A549 (cell line): ENCODE measurements around the gene SVIL. TPM values are rescaled to one million over a fixed set of nuclear protein-coding genes. Genes with fewer than 3 reads are reported as not detected.

ENCODE experiments used
- ATAC-seq, 2 experiments: fragments of 200-7000 bp in 1 of 2; fragments of >200 bp in 1 of 2; cut with Nextera tagmentation in 1 of 2; cut with Tn5 transposase in 1 of 2; 3 replicates each; pipeline versions ENCODE4 v1.8.0 to v1.9.1; 2018 to 2020; ENCODE audit warnings: mild to moderate bottlenecking in 1 of 2, moderate library complexity in 1 of 2
- CTCF ChIA-PET: fragments of 300-600 bp; sonication (Branson Sonifier 250); formaldehyde crosslinking; extraction: SDS; loops from one replicate; lab custom pipeline; 2021; ENCODE audit warnings: antibody characterized with exemption, inconsistent platforms; lab: Yijun Ruan, JAX
- POLR2A ChIA-PET: fragments of 350-600 bp; formaldehyde crosslinking; extraction: SDS; loops from one replicate; lab custom pipeline; 2021; ENCODE audit warnings: antibody characterized with exemption, inconsistent platforms; lab: Yijun Ruan, JAX
- DNase-seq, 2 experiments: peaks; one replicate each; pipeline versions ENCODE4 v3.0.0 to v3.0.0-alpha.2; 2011 to 2016; ENCODE audit warnings: low read depth in 1 of 2, low spot score in 1 of 2
- FAIRE-seq: peaks from 2 replicates; lab custom pipeline; 2011; peaks lifted over from hg19 to GRCh38; lab: Jason Lieb, UNC
- H3K27ac ChIP-seq, 2 experiments: fragments of >200 bp; sonication (Bioruptor Twin); formaldehyde crosslinking; 3 replicates each; pipeline ENCODE4 v1.5.1; 2016 to 2017
- H3K4me1 ChIP-seq: fragments of >200 bp; sonication (Bioruptor Twin); formaldehyde crosslinking; 3 replicates; pipeline ENCODE4 v1.6.1; 2016
- H3K4me2 ChIP-seq: fragments of >200 bp; sonication (Bioruptor Twin); formaldehyde crosslinking; 3 replicates; pipeline ENCODE4 v1.6.1; 2016
- H3K4me3 ChIP-seq: fragments of >200 bp; sonication (Bioruptor Twin); formaldehyde crosslinking; 3 replicates; pipeline ENCODE4 v1.5.1; 2016
- H3K9me3 ChIP-seq: fragments of >200 bp; sonication (Bioruptor Twin); formaldehyde crosslinking; 3 replicates; pipeline ENCODE4 v1.6.1; 2016
- CBX8 ChIP-seq: fragments of 200-600 bp; sonication (generic); IDR thresholded peaks from 2 replicates; pipeline ENCODE4 v1.6.1; 2016
- EHF ChIP-seq: fragments of 250-450 bp; sonication (Bioruptor Pico); IDR thresholded peaks from 2 replicates; pipeline ENCODE4 v1.5.0; 2020; ENCODE audit warnings: mild to moderate bottlenecking
- EHMT2 ChIP-seq: fragments of 200-600 bp; sonication (generic); IDR thresholded peaks from 2 replicates; pipeline ENCODE4 v1.6.1; 2016; ENCODE audit warnings: antibody characterized with exemption, low read depth, mild to moderate bottlenecking, moderate library complexity
- FOSB ChIP-seq: fragments of 250-450 bp; sonication (Bioruptor Pico); IDR thresholded peaks from 2 replicates; pipeline ENCODE4 v1.5.0; 2020; ENCODE audit warnings: mild to moderate bottlenecking, moderate library complexity
- HOXB5 ChIP-seq: fragments of 250-450 bp; sonication (Bioruptor Pico); IDR thresholded peaks from 2 replicates; pipeline ENCODE4 v1.5.0; 2020; ENCODE audit warnings: mild to moderate bottlenecking, moderate library complexity
- NFE2L2 ChIP-seq: fragments of 150-350 bp; conservative IDR thresholded peaks from 2 replicates; pipeline ENCODE4 v1.6.1; 2014; ENCODE audit warnings: low read length
- RARB ChIP-seq: fragments of 250-450 bp; sonication (Bioruptor Pico); IDR thresholded peaks from 2 replicates; pipeline ENCODE4 v1.8.0; 2021; ENCODE audit warnings: mild to moderate bottlenecking, moderate library complexity
- RFX5 ChIP-seq: fragments of 450-650 bp; IDR thresholded peaks from 2 replicates; pipeline ENCODE4 v1.7.1; 2014; ENCODE audit warnings: antibody characterized with exemption, mild to moderate bottlenecking, moderate library complexity
- TFCP2L1 ChIP-seq: fragments of 250-450 bp; sonication (Bioruptor Pico); IDR thresholded peaks from 2 replicates; pipeline ENCODE4 v1.5.0; 2021; ENCODE audit warnings: mild to moderate bottlenecking
- TP53 ChIP-seq: fragments of 250-450 bp; sonication (Bioruptor Pico); IDR thresholded peaks from 2 replicates; pipeline ENCODE4 v1.5.0; 2021; ENCODE audit warnings: mild to moderate bottlenecking, moderate library complexity
- ZC3H11A ChIP-seq: fragments of 450-650 bp; IDR thresholded peaks from 2 replicates; pipeline ENCODE4 v1.6.1; 2014; ENCODE audit warnings: antibody characterized with exemption, mild to moderate bottlenecking
- ZFP36 ChIP-seq: fragments of 450-650 bp; IDR thresholded peaks from 2 replicates; pipeline ENCODE4 v1.6.1; 2014; ENCODE audit warnings: borderline replicate concordance; ENCODE audit not compliant: partially characterized antibody
- WGBS: methylation state at CpG from one replicate; pipeline ENCODE4 v1.1.6; 2017; ENCODE audit errors: missing lambda C conversion rate; 5-methylcytosine and 5-hydroxymethylcytosine counted together
- polyA plus RNA-seq, 4 experiments: library from polyadenylated mRNA; depleted of rRNA in 3 of 4; stranded (reverse); fragments of >200 nt; fragmentation: RNase III in 1 of 4; extraction: RNeasy Plus Mini Kit Qiagen cat#74134 plus additional on column Dnase treatment in 1 of 4; gene quantifications; 2 replicates in 3 of 4; 3 replicates in 1 of 4; pipeline ENCODE4 v1.2.3, GENCODE V29; 2011 to 2017
- TF ChIP-seq, protein P1 (sequence below): fragments of >200 bp; sonication (Bioruptor Twin); formaldehyde crosslinking; IDR thresholded peaks from 3 replicates; pipeline ENCODE4 v1.5.1; 2016
- TF ChIP-seq, protein P2 (sequence below): fragments of >200 bp; sonication (Bioruptor Twin); formaldehyde crosslinking; IDR thresholded peaks from 3 replicates; pipeline ENCODE4 v1.6.1; 2016
- TF ChIP-seq, protein P3 (sequence below): IDR thresholded peaks from 2 replicates; pipeline ENCODE4 v1.6.1; 2012
- TF ChIP-seq, protein P4 (sequence below): fragments of 150-350 bp; IDR thresholded peaks from 2 replicates; pipeline ENCODE4 v1.6.1; 2014; ENCODE audit warnings: low read depth, mild to moderate bottlenecking, low read length
- TF ChIP-seq, protein P5 (sequence below): IDR thresholded peaks from 2 replicates; pipeline ENCODE4 v1.6.1; 2012
- TF ChIP-seq, protein P6 (sequence below): fragments of 250-450 bp; sonication (Bioruptor Pico); IDR thresholded peaks from 2 replicates; pipeline ENCODE4 v1.5.0; 2020; ENCODE audit warnings: low read depth, mild to moderate bottlenecking, moderate library complexity
- TF ChIP-seq, protein P7 (sequence below): IDR thresholded peaks from 2 replicates; pipeline ENCODE4 v1.6.1; 2012; ENCODE audit warnings: low read depth, borderline replicate concordance
- TF ChIP-seq, protein P8 (sequence below): fragments of 450-650 bp; IDR thresholded peaks from 2 replicates; pipeline ENCODE4 v1.6.1; 2014; ENCODE audit warnings: antibody characterized with exemption

Gene SVIL
- polyA plus RNA-seq, 2 of the 4 experiments (the other 2 are of a cell fraction) = 12.0 to 20.4 TPM

DNA sequence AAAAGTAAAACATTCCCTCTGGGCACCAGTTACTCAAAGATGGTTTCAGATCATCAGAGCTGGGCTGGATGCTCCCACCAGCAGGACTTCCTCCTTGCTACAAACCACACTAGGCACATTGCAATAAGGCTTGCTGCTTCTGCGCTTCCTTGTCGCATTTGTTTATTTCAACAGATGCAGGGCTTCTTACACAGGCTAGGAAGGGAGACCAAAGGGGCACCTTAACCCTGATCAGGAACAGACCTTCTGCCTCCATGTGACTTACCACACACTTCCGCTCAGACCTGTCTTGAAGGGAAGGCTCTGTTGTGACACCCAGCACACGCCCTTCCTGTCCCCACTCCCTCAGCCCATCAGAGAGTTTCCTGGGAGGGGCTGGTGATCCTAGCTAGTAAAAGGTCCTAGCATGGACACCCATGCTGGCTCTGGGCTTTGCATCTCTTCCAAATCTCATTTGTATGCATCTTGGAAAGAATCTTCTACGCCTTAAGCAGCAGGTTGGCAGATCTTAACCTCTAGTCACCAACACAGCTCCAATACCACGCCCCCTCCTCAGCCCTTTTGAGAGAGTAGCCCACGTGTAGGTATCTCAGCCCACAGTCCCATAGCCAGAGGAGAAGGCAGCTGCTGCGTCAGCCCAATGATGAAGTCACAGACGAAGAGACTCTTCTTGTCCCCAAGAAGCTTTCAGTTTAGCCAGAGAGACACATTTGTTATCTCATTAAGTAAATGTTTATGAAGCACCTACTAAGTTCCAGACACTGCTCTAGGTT, 47.1 kb upstream of the SVIL start:
- FAIRE-seq = no peak

DNA sequence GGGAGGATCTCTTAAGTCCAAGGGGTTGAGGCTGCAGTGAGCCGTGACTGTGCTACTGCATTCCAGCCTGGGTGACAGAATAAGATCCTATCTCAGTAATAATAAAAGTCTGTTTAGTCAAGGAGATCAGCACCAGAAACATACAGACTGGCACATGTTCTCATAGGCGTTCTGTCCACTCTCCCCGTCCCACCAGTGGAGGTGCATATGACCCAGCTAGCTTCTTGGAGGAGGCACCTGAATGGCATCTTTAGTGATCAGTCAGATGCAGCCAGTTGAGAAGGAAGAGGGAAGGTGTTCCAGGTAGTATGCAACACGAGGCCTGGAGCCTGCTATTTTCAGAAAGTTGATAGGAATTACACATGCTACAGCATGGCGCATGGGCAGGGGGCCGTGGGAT, 45.3 kb upstream of the SVIL start:
- FAIRE-seq (no peak), DNase-seq (no peak), ATAC-seq (no peak)
- H3K4me1 ChIP-seq = no peaks in the 10 kb centered on the region
- 74% methylated on average over 6 of the region's 6 CpGs for WGBS
- no peak overlapping the region for H3K27ac ChIP-seq
- H3K9me3 ChIP-seq = peaks cover 20% of the 10 kb centered on the region
- CTCF ChIA-PET = no interaction called here
- H3K4me3 ChIP-seq = no peak overlapping the region
- no peak overlapping the region for H3K4me2 ChIP-seq
- POLR2A ChIA-PET = no interaction called here
- TF ChIP-seq, protein P1, sequence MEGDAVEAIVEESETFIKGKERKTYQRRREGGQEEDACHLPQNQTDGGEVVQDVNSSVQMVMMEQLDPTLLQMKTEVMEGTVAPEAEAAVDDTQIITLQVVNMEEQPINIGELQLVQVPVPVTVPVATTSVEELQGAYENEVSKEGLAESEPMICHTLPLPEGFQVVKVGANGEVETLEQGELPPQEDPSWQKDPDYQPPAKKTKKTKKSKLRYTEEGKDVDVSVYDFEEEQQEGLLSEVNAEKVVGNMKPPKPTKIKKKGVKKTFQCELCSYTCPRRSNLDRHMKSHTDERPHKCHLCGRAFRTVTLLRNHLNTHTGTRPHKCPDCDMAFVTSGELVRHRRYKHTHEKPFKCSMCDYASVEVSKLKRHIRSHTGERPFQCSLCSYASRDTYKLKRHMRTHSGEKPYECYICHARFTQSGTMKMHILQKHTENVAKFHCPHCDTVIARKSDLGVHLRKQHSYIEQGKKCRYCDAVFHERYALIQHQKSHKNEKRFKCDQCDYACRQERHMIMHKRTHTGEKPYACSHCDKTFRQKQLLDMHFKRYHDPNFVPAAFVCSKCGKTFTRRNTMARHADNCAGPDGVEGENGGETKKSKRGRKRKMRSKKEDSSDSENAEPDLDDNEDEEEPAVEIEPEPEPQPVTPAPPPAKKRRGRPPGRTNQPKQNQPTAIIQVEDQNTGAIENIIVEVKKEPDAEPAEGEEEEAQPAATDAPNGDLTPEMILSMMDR = no peak
- TF ChIP-seq RFX5 = no peak

More for the DNA sequence above, 47.1 kb upstream of the SVIL start:
- no peak for ATAC-seq
- CTCF ChIA-PET = interaction anchor here (0.6 to 1.2 kb wide), 3 partner anchors 11 to 912 kb away, joined by 3 read pairs; no protein-coding TSS in a partner anchor
- DNase-seq = no peak
- Histone ChIP-seq H3K4me3 (no peak overlapping the region), H3K27ac (no peak overlapping the region), H3K9me3 (peaks cover 6% of the 10 kb centered on the region; the same call in 2 of the 3 replicates), H3K4me2 (no peak overlapping the region), H3K4me1 (no peaks in the 10 kb centered on the region)
- TF ChIP-seq FOSB (CRISPR knock-in tag) (no peak), NFE2L2 (no peak), TP53 (CRISPR knock-in tag) (no peak), ZC3H11A (no peak), HOXB5 (CRISPR knock-in tag) (no peak), CBX8 (no peak)
- TF ChIP-seq, protein P1 = no peak
- TF ChIP-seq, protein P2, sequence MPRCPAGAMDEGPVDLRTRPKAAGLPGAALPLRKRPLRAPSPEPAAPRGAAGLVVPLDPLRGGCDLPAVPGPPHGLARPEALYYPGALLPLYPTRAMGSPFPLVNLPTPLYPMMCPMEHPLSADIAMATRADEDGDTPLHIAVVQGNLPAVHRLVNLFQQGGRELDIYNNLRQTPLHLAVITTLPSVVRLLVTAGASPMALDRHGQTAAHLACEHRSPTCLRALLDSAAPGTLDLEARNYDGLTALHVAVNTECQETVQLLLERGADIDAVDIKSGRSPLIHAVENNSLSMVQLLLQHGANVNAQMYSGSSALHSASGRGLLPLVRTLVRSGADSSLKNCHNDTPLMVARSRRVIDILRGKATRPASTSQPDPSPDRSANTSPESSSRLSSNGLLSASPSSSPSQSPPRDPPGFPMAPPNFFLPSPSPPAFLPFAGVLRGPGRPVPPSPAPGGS = no peak
- TF ChIP-seq, protein P3, sequence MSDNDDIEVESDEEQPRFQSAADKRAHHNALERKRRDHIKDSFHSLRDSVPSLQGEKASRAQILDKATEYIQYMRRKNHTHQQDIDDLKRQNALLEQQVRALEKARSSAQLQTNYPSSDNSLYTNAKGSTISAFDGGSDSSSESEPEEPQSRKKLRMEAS = no peak
- TF ChIP-seq, protein P4, sequence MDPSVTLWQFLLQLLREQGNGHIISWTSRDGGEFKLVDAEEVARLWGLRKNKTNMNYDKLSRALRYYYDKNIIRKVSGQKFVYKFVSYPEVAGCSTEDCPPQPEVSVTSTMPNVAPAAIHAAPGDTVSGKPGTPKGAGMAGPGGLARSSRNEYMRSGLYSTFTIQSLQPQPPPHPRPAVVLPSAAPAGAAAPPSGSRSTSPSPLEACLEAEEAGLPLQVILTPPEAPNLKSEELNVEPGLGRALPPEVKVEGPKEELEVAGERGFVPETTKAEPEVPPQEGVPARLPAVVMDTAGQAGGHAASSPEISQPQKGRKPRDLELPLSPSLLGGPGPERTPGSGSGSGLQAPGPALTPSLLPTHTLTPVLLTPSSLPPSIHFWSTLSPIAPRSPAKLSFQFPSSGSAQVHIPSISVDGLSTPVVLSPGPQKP = no peak
- 84% methylated on average over 9 of the region's 9 CpGs for WGBS
- POLR2A ChIA-PET = interaction anchor here (0.6 kb wide), 1 partner anchor 289 kb away, joined by 7 read pairs; no protein-coding TSS in a partner anchor

DNA sequence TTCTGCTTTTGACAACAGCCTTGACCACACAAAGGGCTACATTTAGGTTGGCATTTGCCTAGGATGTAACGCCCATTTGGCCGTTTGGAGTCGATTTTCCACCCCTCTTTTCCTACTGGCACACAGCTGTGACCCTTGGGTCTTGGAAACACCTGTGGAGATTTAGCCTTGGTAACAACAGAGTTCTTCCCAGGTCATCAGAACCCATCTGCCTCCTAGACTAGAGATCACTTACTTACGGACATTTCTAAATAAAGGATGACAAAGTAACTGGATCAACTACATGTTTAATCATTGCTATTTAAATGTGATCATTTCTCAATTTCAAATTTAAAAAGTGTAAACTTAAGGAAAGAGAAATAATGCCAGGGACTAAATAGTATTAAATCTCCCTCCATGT, 42.0 kb upstream of the SVIL start:
- ChIA-PET CTCF (no interaction called here), POLR2A (no interaction called here)
- ATAC-seq (no peak), FAIRE-seq (no peak), DNase-seq (no peak)
- H3K4me1 ChIP-seq = no peaks in the 10 kb centered on the region
- H3K9me3 ChIP-seq = peaks cover 36% of the 10 kb centered on the region
- H3K27ac ChIP-seq = no peak overlapping the region
- no peak overlapping the region for H3K4me3 ChIP-seq
- H3K4me2 ChIP-seq = no peak overlapping the region
- 96% methylated on average over 4 of the region's 4 CpGs for WGBS
- TF ChIP-seq, protein P5, sequence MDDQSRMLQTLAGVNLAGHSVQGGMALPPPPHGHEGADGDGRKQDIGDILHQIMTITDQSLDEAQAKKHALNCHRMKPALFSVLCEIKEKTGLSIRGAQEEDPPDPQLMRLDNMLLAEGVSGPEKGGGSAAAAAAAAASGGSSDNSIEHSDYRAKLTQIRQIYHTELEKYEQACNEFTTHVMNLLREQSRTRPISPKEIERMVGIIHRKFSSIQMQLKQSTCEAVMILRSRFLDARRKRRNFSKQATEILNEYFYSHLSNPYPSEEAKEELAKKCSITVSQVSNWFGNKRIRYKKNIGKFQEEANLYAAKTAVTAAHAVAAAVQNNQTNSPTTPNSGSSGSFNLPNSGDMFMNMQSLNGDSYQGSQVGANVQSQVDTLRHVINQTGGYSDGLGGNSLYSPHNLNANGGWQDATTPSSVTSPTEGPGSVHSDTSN = no peak
- no peak for TF ChIP-seq RARB (CRISPR knock-in tag)
- TF ChIP-seq, protein P6, sequence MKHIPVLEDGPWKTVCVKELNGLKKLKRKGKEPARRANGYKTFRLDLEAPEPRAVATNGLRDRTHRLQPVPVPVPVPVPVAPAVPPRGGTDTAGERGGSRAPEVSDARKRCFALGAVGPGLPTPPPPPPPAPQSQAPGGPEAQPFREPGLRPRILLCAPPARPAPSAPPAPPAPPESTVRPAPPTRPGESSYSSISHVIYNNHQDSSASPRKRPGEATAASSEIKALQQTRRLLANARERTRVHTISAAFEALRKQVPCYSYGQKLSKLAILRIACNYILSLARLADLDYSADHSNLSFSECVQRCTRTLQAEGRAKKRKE (CRISPR knock-in tag) = no peak
- no peak for TF ChIP-seq EHMT2
- TF ChIP-seq, protein P3 = no peak
- TF ChIP-seq EHF = no peak
- no peak for TF ChIP-seq ZFP36
- TF ChIP-seq TFCP2L1 (CRISPR knock-in tag) = no peak
- TF ChIP-seq, protein P7, sequence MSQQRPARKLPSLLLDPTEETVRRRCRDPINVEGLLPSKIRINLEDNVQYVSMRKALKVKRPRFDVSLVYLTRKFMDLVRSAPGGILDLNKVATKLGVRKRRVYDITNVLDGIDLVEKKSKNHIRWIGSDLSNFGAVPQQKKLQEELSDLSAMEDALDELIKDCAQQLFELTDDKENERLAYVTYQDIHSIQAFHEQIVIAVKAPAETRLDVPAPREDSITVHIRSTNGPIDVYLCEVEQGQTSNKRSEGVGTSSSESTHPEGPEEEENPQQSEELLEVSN = no peak
- TF ChIP-seq, protein P8, sequence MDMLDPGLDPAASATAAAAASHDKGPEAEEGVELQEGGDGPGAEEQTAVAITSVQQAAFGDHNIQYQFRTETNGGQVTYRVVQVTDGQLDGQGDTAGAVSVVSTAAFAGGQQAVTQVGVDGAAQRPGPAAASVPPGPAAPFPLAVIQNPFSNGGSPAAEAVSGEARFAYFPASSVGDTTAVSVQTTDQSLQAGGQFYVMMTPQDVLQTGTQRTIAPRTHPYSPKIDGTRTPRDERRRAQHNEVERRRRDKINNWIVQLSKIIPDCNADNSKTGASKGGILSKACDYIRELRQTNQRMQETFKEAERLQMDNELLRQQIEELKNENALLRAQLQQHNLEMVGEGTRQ = no peak
- no peak for TF ChIP-seq RFX5
